CD4-positive, alpha-beta T cell treated with Interleukin-15 for 4 hours (primary cell): ENCODE data around the gene S1PR2.

Experiments used
- DNase-seq: peaks from one replicate; pipeline ENCODE4 v3.0.0-alpha.2; 2020; ENCODE audit warnings: low spot score

Gene S1PR2

GRCh38 chr19:10230861-10231611 lies at the start of gene S1PR2:
S1PR2 (minus strand) TSS chr19:10231331; CDS start chr19:10224905, 6,426 bp downstream.
- peak; percentile 67 for DNase-seq

DNA sequence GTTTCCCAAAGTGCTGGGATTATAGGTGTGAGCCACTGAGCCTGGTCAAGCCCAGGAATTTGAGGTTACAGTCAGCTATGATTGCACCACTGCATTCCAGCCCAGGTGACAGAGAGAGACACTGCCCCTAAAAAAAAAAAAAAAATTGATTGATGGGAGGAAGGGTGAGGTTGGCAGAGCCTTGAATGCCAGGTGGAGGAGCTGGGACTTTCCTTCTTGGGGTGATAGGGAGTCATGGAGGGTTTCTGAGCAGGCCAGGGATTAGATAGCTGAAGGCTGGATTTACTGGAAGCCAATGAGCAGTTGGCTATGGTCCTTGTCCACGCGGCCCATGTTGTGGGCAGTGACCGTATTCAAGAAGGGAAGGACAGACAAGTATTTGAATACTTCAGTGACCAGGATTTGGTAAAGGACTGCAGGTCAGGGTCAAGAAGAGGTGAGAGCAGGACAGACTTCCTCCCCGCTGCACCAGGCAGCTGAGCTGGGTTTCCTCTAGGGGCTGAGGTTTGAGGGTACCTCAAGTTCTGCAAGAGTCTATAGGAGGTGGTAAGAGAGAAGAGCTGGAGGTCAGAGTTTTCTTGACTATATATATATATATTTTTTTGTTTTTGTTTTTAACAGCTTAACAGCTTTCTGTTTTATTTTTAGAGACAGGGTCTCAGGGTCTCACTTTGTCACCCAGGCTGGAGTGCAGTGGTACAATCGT lies 48.8 kb upstream of the S1PR2 start:
- DNase-seq = no peak

- DNase-seq = no peak
These were observed 47.8 kb upstream of the S1PR2 start for GRCh38 chr19:10278935-10279334.

DNA sequence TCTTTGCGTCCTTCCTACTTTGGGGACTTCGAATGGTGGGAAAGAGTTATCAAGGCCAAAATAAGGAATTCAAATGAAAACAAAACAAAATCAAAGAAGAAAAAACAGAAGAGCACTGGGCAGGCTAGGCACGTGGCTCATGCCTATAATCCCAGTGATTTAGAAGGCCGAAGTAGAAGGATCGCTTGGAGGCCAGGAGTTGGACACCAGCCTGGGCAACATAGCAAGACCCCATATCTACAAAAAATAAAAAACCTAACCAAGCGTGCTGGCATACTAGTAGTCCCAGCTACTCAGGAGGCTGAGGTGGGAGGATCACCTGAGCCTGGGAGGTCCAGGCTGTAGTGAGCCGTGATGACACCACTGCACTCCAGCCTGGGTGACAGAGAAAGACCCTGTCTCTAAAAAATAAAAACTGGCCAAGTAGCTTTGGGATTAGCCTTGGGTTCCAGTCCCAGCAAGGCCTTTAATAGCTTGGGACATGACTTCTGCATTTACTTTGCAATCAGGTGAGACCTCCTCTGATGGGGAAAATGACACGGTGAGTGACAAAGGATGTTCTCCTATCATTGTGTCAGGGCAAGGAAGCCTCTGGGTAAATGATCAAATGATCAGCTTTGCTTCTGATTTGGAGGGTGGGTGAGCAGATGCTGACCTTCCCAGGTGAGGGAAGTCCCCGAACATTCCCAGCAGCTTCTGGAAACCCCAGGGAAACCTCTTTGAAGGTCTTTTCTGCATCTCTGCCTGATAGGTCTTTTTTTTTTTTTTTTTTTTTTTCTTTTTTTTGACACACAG lies 46.9 kb upstream of the S1PR2 start:
- DNase-seq = no peak

DNA sequence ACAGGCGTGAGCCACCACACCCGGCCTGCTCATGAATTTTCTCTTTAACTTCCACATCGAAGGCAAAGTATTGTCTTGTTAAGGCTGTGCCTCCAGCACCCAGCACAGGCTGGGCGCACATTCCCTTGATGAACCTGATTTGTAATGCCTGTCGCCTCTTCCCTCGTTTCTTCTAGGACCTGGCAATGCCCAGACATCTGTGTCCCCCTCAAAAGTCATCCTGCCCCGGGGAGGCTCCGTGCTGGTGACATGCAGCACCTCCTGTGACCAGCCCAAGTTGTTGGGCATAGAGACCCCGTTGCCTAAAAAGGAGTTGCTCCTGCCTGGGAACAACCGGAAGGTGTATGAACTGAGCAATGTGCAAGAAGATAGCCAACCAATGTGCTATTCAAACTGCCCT lies 43.5 kb upstream of the S1PR2 start:
- DNase-seq = no peak

GRCh38 chr19:10271543-10272086 lies 40.5 kb upstream of the S1PR2 start:
- no peak for DNase-seq

GRCh38 chr19:10270616-10271394 lies 39.7 kb upstream of the S1PR2 start, which contains the start of gene ICAM1:
ICAM1 (plus strand) TSS chr19:10271120; CDS start chr19:10271160, 40 bp downstream.
- DNase-seq = peak; percentile 71

GRCh38 chr19:10270180-10270615 lies 39.1 kb upstream of the S1PR2 start:
- peak; percentile 66 for DNase-seq

DNA sequence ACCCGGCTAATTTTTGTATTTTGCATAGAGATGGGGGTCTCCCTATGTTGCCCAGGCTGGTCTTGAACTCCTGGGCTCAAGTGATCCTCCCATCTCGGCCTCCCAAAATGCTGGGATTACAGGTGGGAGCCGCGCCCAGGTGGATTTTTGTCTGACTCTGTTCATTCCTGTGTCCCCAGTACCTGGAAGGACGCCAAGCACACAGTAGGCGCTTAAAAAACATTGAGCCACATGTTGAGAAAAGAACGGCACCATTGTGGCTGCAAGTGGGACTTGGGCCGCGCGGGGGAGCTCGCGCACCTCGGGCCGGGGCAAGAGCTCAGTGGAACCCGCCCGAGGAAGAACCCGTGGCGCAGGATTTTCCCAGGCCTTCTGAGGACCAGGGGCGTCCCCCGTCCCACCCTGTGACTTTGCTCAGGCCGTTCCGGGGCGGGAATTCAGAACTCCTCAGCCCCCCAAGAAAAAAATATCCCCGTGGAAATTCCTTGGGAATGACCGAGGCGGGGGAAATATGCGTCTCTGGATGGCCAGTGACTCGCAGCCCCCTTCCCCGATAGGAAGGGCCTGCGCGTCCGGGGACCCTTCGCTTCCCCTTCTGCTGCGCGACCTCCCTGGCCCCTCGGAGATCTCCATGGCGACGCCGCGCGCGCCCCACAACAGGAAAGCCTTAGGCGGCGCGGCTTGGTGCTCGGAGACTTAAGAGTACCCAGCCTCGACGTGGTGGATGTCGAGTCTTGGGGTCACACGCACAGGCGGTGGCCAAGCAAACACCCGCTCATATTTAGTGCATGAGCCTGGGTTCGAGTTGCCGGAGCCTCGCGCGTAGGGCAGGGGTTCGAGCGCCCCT lies 38.4 kb upstream of the S1PR2 start:
- DNase-seq = peak; percentile 89

GRCh38 chr19:10268071-10268470 lies 36.9 kb upstream of the S1PR2 start:
- DNase-seq = no peak

DNA sequence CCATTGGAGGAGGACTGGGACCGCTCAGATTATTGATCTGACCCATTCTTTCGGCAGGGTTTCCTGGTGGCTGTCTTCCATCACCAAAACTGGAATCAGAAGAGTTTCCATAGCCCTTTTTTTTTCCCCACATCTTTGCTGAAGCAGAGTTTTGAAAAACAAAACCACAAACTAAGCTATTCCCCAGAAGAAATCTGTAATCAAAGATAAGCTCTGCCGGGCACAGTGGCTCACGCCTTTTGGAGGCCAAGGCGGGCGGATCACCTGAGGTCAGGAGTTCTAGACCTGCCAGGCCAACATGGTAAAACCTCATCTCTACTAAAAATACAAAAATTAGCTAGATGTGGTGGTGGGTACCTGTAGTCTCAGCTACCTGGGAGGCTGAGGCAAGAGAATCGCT lies 35.6 kb upstream of the S1PR2 start:
- DNase-seq = no peak

- no peak for DNase-seq
These were observed 31.6 kb upstream of the S1PR2 start for GRCh38 chr19:10262771-10263170.

DNA sequence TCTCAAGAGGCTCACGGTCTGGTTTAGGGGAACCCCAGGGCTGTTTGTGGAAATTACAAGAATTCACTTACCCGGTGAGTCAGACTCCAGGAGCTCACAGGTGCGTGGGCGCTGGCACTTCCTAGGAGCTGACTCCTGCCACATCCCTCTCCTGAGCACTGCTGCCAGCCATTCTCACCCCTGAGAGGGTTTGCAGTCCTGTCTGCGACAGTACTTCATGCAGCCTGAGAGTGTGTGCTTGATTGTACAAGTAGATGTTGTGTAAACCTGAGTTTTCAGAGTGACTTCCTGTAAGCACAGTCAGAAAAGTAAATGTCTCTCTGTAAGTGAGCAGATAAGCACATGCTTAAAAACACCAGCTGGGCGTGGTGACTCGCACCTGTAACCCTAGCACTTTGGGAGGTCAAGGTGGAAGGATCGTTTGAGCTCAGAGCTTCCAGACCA lies 29.0 kb upstream of the S1PR2 start:
- DNase-seq = peak; percentile 69

- peak; percentile 92 for DNase-seq
These were observed 28.2 kb upstream of the S1PR2 start for GRCh38 chr19:10259162-10259905.

DNA sequence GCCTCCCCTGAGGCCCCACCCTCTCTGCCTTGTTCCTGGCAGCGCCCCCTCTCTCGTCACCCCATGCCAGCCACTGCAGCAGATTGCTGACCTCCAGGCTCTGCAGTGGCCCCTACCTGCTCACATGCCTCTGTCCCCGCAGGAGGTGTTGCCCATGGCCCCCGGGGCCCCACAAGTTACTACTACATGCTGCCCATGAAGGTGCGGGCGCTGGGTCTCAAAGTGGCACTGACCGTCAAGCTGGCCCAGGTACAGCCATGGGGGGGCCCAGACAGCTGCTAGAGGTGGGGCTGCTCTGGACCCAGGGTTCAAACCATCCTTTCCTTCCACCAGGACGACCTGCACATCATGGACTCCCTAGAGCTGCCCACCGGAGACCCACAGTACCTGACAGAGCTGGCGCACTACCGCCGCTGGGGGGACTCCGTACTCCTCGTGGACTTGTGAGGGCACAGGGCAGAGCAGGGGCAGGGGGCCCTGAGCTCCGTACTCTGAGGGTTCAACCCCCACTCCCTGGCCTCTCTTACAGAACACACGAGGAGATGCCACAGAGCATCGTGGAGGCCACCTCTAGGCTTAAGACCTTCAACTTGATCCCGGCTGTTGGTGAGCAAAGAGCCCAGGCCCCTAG lies 27.1 kb upstream of the S1PR2 start:
- DNase-seq = no peak

DNA sequence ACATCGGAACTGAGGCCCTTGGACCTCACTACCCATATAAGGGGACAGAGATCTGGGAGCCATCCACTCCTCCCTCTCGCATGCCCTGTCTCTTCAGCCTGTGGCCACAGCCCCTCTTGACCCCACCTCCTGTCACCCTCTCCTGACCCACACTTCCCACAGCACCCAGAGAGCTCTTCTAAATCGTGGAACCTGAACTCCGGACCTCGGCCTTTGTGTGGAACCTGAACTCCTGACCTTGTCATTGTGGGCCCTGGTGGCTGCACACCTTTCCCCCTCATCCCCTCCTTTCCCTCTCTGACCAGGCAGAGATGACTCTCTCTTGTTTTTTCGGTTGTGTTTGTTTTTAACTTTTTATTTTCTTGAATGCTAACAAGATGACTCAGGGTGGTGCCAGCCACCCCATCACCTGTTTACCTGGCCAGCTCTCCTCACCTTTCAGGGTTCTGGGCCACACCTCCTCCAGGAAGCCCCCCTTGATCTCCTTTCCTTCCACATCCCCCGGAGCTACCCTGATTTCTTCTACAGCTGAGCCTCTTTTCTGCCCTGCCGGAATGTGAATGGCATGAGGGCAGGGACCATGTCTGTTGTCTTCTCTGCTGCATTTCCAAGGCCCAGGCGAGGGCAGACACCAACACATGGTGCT lies 26.0 kb upstream of the S1PR2 start:
- DNase-seq = no peak

DNA sequence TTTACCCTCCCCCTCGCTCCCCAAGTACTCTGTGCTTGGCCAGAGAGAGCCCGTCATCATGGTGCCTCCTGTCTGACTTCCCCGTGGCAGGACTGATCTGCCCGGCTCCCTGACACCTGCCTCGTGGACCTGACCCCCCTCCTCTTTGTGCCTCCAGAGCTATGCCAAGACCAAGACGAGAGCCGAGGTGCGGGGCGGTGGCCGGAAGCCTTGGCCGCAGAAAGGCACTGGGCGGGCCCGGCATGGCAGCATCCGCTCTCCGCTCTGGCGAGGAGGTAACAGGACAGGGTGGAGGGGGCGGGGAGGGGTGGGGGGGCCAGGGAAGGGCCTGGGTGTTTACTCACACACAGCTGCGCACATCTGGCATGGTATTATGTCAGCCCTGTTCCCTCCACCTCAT lies 25.4 kb upstream of the S1PR2 start:
- no peak for DNase-seq

- DNase-seq = no peak
These were observed 24.2 kb upstream of the S1PR2 start for GRCh38 chr19:10255358-10255757.

DNA sequence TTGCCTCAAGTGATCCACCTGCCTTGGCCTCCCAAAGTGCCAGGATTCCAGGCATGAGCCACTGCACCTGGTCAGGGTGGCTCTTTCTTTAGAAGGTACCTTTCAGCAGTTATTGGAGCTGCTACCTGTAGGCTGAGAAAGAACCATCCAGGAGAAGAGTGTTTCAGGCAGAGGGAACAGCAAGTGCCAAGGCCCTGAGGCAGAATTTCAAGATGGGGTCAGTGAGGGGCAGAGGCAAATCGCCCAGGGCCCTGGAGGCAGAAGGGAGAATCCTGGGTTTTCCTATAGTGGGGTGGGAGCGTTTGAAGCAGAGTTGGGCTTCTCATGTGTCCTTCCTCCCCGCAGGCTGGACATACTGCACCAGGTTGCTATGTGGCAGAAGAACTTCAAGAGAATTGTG lies 23.1 kb upstream of the S1PR2 start:
- no peak for DNase-seq
